ENCODE data around the gene GRB7.
"Not testable (repeated sequence)": the region's sequence is repeated elsewhere in the genome, so short reads cannot be mapped to it uniquely, and the experiment has no call there.

GRB7 gene

DNA sequence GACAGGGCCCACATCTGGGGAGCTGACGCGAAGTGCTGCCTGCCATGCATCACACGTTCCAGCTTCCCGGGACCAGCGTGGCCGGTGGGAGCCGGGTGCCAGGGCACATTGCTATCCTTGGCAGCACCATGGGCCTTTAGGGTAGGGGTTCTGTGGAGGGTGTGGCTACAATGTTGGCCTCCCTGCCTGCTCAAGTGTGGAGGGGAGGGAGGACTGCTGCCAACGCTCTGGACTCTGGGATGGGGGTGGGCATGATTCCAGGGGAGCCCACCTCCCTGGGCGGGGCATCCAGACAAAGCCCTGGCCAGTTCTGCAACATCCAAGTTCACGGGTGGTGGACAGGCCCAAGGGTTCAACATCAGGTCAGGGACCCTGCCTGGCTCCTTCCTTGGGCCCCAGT lies 13.9 kb downstream of the GRB7 start:
- DNase-seq (ENCODE audit: low read depth in 2 of 2): no peak

DNA sequence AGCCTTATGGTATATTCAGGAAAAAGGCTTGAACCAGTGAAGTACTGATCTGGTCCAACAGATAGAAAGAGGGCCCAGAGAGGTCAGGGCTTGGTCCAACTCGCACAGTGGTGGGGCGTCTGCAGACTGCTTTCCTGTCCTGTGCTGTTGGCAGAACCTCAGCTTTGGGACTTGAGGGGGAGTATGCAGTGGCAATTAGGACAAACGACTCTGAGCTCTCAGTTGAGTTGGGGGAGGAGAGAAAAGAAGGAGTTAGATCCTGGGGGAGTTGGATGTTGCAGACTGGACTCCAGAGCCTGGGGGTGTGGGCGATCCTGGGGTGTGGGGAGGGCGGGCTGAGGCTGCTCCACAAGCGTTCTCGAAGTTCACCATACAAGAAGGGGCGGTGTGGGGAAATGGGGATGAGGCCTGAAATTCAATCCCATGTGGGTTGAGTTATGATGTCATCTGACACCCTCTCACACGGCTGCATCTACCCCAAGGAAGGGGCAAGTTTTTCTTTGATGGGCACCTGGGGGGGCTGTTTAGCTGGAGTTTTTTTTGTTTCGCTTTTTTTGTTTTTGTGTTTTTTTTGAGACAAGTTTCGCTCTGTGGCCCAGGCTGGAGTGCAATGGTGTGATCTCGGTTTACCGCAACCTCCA lies 14.6 kb downstream of the GRB7 start:
- DNase-seq (ENCODE audit: low read depth in 2 of 2): no peak

DNA sequence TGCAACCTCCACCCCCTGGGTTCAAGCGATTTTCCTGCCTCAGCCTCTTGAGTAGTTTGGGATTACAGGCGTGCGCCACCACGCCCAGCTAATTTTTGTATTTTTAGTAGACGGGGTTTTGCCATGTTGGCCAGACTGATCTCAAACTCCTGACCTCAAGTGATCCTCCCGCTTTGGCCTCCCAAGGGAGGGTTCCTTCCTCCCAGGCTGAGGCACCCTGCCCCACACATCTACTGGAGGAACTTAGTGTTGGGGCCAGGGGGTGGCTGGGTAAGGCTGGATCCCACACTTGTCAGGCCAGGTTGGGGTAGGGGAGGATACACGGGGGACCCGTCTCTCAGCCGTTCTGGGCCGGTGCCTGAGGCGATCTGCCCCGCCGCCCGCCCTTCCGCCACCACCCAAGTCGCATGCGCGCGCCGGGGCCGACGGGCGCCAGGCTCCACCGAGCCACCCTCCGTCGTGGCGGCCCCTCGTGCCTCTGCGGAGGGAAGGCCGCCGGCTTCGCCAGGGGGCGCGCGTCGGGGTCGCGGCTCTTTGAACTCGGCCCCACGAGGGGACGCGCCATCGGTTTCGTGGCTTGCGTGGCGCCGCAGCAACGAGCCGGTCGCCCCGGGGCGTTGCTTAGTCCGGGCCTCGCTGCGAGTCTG lies 15.9 kb downstream of the GRB7 start:
- peak in 1 of 2 donors; percentile 52 for DNase-seq (ENCODE audit: low read depth in 2 of 2)

DNA sequence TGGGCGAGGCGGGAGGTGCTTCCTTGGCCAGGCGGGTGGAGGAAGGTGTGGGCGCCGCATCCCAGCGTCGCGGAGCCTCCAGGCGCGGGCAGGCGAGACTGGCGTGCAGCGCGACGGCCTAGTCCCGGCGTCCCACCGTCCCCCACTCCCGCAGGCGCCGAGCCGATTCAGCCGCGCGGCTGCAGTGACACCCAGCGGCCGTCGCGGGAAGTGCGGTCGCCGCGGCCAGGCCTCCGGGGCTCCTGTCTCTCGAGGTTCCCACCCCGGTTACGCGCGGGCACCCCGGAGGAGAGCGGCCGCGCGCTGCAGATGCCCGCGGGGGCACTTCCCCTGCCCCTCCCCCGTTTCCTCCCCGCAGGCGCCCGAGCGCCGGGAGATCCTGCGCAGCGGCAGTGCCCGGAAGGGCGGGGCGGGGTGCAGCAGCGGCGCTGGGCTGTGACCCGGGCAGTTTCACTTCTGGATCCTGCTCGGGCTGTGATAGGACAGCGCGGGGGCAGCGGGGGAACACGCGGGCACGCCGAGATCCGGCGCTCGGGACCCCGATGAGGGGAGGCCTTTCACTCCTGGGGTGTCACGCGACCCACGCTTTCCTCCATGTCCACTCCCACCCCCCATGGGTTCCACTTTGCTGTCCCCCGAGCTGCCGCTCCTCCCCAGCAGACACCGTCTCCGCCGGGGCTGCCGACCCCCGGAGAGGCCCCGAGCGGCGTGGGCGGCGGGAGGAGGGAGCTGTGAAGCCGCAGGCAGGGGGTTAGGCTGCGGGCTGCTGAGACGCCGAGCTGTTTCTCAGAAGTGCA lies 16.6 kb downstream of the GRB7 start:
- DNase-seq (ENCODE audit: low read depth in 2 of 2): peak; percentile 96 to 97

DNA sequence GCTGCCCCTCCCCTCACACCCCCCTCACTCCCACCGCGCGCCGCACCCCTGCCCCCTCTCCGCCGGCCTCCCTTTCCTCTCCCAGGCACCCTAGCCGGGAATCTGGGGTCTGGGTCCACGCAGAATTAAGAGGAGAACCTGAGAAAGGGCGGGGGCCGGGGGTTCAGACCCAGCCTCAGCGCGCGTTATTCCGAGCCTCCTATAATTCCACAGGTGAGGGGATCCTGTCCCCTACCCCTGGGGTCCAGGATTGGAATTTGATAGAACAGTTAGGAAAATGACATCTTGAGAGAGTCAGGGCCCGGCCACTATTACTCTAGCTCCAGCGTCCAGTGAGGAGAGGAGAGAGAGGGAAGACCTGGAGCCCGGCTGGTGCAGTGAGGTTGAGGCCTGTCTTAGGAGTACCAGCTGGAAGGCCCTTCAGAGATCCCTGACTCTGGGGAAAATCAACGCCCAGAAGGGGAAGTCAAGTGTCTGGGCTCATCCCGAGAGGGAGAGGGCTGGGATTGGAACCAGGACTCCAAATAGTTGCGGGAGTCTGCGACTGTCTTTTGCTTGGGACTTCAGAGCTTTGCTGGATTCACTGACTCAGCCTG lies 17.3 kb downstream of the GRB7 start:
- DNase-seq (ENCODE audit: low read depth in 2 of 2): no peak

DNA sequence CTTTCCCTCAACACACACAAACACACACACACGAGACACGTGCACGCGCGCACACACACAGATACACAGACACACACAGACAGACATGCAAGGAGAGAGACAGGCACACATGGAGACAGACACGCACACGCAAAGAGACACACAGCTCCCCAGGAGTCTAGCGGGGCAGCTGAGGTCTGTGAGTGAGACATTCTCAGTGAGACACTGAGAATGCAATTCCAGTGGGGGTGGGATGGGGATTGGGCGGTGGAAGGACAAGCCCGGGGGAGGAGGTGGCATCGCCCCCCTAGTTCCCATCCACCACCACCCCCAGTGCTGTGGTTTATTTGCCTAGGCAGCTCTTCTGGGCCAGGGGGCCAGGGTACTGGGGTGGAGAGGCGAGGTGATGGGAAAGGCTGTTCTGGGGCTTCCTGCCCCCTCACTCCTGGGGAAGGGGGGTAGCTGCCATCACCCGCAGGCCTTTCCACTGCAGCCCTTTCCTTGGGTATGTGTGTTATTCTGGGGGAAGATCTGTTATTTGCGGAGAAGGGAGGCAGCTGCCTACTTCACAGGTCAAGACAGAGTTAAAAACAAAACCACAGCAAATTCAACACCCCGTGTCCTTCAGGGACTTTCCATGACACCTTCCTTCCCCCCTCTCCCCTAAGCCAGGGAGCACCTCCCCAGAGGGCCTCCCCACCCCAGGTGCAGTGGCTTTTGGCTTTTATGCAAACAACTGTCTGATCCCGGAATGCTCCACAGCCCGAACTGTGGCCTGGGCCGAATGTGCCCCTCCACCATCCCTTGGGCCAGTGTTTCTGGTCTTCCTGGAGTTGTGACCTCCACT lies 18.0 kb downstream of the GRB7 start:
- peak; percentile 35 to 55 for DNase-seq (ENCODE audit: low read depth in 2 of 2)

DNA sequence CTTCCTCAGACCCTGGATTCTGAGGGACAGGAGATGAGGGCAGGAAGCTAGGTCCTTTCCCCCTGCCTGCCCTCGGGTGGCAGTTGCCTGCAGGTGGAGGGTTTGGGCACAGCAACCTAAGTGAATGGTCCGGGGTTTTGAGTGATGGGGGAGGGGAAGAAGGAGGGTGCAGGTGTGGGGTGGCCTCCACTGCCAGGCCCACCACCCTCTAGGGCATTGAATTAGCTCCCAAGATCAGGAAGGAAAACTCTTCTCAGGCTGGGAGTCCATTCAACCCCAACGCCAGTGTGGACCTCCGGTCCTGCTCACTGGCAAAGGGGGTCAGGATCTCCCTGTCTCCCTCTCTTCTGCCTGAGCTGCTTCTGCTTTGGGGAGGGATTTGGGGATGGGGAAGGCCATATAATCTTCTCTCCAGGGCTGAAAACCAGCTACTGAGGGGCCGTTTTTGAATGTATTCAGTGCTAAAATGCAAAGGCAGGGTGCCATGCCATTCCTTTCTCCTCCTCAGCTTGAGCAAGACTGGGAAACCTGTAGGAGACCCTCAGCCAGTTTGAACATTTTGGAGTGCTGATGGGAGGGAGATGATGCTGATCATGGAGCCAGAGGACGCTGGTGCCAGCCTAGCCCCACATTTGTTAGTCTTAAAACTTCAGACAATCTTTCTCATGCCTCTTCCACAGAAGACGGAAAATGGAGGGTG lies 18.8 kb downstream of the GRB7 start:
- no peak for DNase-seq (ENCODE audit: low read depth in 2 of 2)

DNA sequence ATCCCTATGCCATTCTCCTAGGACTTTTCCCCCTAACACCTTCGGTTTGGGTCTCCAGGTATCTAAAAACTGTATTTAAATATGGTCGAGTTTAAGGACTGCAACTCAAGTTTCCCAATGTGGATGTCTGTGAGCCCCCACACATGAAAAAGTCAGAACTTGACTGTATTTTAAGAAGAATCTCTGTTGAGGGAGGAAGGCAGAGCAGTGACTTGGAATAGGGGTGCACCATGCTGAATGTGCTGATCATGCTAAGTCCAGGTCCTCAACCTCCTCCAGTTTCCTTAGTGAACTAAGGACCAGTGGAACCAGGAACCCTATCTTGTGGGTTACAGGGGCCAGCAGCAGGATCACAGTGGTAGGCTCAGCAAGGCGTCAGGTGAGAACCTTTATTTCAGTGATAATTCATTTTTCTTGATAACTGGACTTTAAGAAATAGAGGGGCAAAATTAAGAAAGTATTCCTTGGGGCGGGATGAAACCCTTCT lies 19.5 kb downstream of the GRB7 start:
- DNase-seq (ENCODE audit: low read depth in 2 of 2): no peak

DNA sequence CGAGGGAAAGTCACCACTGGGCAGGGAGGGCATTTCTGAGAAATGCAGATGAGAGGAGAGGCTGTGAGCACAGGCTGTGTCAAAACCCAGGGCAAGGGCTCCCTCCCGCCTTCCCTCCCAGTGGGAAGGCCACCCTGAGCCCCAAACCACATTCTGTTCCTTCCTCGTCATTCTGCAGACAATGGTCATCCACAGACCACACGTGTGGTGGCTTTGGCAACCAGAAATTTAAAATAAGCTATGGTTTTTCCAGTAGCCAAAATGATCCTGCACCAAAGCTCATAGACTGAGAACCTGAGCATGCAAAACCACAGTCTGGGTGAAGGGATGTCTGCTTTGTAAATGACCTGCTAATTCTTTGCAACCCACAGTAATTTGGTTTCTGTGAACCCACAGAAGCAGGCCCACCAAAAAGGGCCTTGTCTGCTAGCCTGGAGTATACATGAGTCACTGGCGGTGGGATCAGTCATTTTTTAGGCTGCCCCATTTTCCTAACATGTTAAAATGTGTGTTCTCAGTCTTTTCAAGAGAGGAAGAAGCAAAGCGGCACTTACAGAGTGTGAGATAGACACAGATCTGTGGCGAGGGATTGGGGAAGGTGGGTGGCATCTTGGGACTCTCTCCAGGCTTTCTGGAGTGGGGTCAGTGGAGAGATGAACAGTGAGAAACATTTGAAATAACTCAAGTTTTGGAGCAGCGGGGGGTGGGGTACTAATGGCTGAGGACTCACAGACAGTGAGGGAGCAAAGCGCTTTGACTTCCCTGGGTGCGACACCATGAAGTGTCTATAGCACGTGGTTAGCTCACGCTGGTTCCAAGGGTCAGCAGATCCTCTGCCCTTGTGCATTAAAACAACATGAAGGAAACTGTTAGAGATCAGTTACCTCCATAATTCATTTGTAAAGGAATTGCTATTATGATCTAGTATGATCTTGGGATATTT lies 20.5 kb downstream of the GRB7 start:
- peak; percentile 69 to 72 for DNase-seq (ENCODE audit: low read depth in 2 of 2)

DNA sequence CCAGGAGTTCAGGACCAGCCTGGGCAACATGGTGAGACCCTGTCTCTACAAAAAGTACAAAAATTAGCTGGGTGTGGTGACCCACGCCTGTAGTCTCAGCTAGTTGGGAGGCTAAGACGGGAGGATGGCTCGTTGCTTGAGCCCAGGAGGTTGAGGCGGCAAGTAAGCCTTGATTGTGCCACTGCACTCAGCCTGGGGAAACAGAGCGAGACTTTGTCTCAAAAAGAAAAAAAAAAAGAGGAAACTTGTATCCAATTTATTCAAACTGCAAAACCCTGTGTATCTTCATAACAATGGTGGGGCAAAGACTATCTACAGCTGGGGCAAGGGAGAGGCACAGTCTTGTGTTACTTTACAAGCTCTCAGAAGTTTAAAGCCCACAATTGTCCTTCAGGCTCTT lies 21.5 kb downstream of the GRB7 start:
- DNase-seq (ENCODE audit: low read depth in 2 of 2): no peak

DNA sequence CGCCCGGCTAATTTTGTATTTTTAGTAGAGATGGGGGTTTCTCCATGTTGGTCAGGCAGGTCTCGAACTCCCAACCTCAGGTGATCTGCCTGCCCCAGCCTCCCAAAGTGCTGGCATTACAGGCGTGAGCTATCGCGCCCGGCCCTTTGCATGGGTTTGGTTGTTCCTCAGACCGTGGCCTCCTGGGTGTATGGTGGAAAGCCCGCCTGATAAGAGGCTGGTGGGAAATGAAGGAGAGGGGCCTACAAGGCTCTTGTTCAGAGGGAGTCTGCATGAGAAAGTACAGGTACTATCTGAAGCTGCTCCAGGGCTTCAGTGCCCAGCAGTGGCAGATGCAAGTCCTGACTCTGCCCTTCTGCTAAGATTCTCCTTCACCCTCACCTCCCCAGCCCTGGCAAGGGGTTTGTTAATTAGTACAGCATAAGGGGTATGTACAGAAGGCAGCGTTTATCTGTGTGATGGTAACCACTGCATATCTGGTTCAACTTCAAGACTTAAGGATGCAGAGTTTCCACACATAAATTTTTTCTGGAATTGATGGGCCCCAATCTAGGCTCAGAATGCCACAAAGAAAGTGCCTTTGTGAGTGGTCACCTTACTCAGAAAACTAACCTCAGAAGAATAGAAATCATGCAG lies 24.2 kb downstream of the GRB7 start:
- DNase-seq (ENCODE audit: low read depth in 2 of 2): no peak

DNA sequence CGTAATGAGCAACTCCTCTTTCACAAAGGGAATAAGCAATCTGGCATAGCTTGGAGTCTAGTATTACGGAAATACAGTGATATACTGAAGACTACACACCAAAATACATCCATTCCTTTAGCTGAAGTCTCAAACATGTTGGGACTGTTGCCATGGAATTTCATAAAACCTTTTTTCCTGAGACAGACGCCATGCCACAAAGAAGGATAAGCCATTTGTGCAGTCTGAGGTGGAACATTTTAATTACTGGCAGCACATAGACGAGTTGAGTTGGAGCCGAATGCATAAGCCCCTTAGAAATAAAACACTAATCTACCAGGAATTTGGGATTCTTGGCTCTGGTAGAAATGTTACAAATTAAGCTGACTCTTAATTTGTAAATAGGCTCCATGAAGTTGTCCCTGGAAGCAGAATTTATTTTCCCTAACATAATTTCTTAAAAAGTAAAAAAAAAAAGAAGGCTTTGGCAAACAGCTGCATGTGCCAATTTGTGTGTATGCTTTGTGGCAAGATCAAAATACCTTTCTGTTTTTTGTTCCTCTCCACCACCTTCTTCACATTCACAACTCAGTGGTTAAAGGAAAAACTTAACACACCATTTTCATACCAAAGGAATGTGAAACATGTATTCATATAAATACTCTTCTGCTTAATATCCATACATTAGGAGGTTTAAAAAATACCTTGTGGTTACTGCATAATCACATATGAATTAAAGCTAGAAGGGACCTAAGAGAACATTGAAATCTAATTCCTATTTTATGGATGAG lies 25.5 kb downstream of the GRB7 start:
- no peak for DNase-seq (ENCODE audit: low read depth in 2 of 2)

DNA sequence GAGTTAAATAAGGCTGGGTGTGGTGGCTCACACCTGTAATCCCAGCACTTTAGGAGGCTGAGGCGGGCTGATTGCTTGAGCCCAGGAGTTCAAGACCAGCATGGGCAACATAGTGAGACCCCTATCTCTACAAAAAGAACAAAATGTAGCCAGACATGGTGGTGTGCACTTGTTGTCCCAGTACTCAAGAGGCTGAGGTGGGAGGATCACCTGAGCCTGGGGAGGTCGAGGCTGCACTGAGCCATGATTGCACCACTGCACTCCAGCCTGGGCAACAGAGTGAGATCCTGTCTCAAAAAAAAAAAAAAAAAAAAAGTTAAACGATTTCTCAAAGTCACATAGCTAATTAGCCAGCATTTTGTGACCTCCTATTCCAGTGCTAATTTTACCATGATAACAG lies 26.4 kb downstream of the GRB7 start:
- DNase-seq (ENCODE audit: low read depth in 2 of 2): not testable (repeated sequence)

DNA sequence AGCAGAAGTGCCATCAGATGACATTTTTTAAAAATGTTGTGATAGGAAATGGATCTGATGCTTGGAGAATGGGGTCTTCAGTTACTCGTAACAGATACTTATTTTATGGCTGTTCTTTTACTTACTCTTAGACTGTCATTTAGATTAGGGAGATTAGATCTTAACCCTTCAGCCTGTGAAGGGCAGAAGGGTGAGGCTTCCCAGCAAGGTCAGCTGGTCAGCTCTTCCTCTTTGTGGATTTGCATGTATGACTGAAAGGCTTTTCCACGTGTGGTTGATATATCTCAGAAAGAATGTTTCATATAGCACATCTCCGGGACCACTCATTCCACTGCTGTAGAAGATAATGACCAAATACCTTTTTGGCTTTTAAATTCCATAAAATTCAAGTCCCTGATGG lies 27.4 kb downstream of the GRB7 start:
- no peak for DNase-seq (ENCODE audit: low read depth in 2 of 2)

DNA sequence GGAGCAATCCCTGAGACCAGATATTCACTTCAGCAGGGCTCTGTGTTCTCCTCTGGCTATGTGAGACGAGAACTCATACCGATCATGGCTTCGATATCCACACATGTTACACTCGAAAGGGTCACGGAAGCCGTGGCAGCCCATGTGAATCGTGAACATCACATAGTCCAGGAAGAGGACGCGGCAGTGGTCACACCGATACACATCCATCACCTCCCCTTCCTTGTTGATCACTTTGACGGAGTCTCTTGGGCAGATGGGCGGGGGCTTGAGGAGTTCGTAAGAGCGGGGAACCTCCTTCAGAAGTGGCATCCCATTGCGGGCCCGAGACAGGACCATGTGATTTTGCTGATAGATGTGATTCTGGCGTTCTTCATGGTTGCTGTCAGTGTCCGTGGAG lies 28.0 kb downstream of the GRB7 start:
- DNase-seq (ENCODE audit: low read depth in 2 of 2): no peak

DNA sequence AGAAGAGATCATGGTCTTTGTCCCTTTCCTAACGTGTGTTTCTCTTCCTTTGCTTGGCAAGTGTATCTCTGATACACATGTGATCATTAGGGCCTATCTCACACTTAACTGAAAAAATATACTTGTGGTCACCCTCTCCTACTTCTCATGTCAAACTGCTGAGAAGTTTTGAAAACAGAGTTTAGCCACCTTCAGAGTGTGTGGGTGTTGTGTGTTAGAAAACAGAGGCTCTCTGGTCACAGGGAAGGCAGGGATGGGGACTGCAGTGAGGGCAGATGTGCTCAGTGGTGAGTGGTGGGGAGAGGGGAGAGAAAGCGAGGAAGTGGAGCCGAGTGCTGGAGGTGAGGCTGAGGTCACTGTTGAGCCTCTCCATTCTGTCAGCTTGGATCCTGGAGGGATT lies 29.4 kb downstream of the GRB7 start:
- DNase-seq (ENCODE audit: low read depth in 2 of 2): no peak

DNA sequence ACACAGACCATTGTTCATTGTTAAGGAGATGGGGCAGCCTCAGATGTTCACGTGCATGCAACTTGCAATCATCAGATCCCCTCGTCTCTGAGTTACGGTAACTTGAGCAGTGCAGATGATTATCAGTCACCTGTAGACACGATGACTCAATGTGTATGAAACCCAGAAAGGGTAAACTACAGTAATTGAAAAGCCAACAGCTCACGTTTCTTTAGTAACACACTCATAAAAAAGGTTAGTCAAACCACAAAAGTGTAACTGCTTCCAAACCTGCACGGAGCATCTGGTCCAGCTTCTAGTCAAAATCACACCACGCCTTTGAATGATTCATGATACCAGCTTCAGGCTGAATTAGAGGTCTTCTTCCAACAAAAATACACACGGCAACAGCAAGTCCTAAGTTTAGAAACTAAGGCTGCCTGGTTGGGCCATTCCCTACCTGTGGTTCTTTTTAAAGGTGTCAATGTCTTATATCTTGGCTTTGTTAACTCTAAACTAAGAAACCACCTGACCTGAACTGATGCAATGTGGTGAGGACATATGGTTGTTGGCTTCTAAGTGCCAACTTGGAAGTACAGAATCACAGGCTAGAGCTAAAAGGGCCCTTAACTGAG lies 32.3 kb downstream of the GRB7 start:
- peak in 1 of 2 donors; percentile 53 for DNase-seq (ENCODE audit: low read depth in 2 of 2)

DNA sequence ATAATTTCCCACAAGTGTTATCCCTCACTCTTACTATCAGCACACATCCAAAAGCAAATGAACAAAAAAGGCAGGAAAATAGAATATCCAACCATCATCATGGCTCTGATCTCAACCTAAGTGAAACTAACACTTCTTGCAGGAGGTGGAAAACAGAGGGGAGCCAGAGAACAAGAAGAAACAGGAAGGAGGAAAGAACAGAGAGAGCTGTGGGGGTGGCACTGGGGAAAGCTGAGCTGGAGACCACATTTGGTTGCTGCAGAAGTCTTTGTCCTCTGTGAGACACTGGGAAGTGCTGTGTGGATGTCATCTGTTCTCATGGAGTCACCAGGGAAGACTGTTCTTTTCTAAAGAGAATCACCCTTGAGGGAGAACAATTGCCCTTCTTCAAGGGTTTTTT lies 34.7 kb downstream of the GRB7 start:
- DNase-seq (ENCODE audit: low read depth in 2 of 2): no peak
